ENCODE results near the gene TFF3. TPM values are rescaled to one million over a fixed set of nuclear protein-coding genes. Genes with fewer than 3 reads are reported as not detected.

Gene TFF3, protein sequence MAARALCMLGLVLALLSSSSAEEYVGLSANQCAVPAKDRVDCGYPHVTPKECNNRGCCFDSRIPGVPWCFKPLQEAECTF
- total RNA-seq = not detected

GRCh38 chr21:42315296-42315891, at the start of gene TFF3:
TFF3 (minus strand) TSS chr21:42315409; CDS start chr21:42315374, 35 bp downstream.
- H3K4me1 Mint-ChIP-seq = peaks cover 20% of the 10 kb centered on the region
- no peak within 1 kb of the TSS for H3K4me3 Mint-ChIP-seq
- no peak within 1 kb of the TSS for H3K27ac Mint-ChIP-seq
- no peaks in the 10 kb centered on the region for H3K27me3 Mint-ChIP-seq
- no peaks in the 10 kb centered on the region for H3K36me3 Mint-ChIP-seq
- ATAC-seq (no peak), DNase-seq (peak; percentile 32)
- CTCF ChIA-PET = no interaction called here
- H3K9me3 Mint-ChIP-seq (ENCODE audit: low read depth) = no peaks in the 10 kb centered on the region

DNA sequence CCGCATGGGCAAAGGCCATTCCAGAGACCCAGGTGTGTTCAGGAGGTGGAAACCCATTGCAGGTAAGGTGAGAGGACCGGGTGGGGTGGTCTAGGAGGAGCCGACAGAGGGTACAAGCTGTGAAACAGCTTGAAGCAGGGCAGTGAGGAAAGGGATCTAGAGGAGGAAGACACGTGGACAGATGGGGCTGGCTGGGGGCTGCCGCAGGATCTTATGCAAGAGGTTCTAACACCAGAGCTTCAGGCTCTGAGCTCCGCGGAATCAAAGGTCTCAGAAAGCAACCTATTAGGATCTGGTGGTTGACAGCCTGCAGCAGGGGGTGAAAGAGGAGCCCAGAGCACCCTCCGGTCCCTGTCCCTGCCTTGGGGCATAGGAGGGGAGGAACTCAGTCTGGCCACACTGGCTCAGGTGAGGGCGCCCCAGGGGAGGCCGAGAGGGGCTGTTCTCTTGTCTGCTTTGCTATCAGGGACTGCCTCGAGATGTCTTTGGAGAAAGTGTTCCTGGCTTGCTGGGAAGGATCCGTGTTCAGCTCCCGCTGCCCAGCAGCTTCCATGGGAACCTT, 49.2 kb upstream of the TFF3 start:
- Mint-ChIP-seq H3K27ac (no peak overlapping the region), H3K9me3 (ENCODE audit: low read depth) (no peaks in the 10 kb centered on the region), H3K4me1 (peaks cover 11% of the 10 kb centered on the region), H3K36me3 (peaks cover 1% of the 10 kb centered on the region), H3K27me3 (peaks cover 14% of the 10 kb centered on the region), H3K4me3 (no peak overlapping the region)
- ATAC-seq = no peak
- CTCF ChIA-PET = interaction anchor here (1.5 to 2.4 kb wide), 2 partner anchors 27 to 54 kb away, joined by 3 to 6 read pairs; no protein-coding TSS in a partner anchor
- DNase-seq = no peak

GRCh38 chr21:42363312-42363711, 48.1 kb upstream of the TFF3 start:
- H3K4me1 Mint-ChIP-seq = peaks cover 9% of the 10 kb centered on the region
- CTCF ChIA-PET = interaction anchor here (0.7 to 2.4 kb wide), 2 partner anchors 53 to 532 kb away, joined by 3 to 6 read pairs; no protein-coding TSS in a partner anchor
- peaks cover 1% of the 10 kb centered on the region for H3K36me3 Mint-ChIP-seq
- H3K4me3 Mint-ChIP-seq = no peak overlapping the region
- H3K27me3 Mint-ChIP-seq = peaks cover 14% of the 10 kb centered on the region
- H3K27ac Mint-ChIP-seq = no peak overlapping the region
- DNase-seq (no peak), ATAC-seq (no peak)
- no peaks in the 10 kb centered on the region for H3K9me3 Mint-ChIP-seq (ENCODE audit: low read depth)

DNA sequence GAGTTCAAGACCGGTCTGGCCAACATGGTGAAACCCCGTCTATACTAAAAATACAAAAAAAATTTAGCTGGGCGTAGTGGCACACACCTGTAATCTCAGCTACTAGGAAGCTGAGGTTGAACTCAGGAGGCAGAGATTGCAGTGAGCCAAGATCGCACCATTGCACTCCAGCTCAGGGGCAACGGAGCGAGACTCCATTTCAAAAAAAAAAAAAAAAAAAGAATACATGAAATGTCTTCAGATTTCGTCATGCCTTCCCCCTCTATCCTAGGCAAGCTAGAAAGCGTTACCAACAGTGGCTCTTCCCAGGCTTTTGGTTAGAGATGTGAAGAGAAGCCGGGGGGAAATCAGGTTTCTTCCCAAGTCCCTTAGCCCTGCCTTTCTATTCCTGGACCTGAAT, 47.5 kb upstream of the TFF3 start:
- ATAC-seq = no peak

GRCh38 chr21:42362198-42362597, 47.0 kb upstream of the TFF3 start:
- Mint-ChIP-seq H3K4me3 (no peak overlapping the region), H3K27me3 (peaks cover 14% of the 10 kb centered on the region), H3K27ac (no peak overlapping the region), H3K9me3 (ENCODE audit: low read depth) (peaks cover 2% of the 10 kb centered on the region), H3K4me1 (peaks cover 4% of the 10 kb centered on the region), H3K36me3 (peaks cover 1% of the 10 kb centered on the region)
- ATAC-seq = no peak
- DNase-seq = no peak
- CTCF ChIA-PET = interaction anchor here (2.4 kb wide), 1 partner anchor 52 kb away, joined by 6 read pairs; no protein-coding TSS in a partner anchor

More for the DNA sequence above, 47.5 kb upstream of the TFF3 start:
- Mint-ChIP-seq H3K4me3 (no peak overlapping the region), H3K27me3 (peaks cover 14% of the 10 kb centered on the region), H3K36me3 (peaks cover 1% of the 10 kb centered on the region), H3K4me1 (peaks cover 4% of the 10 kb centered on the region), H3K27ac (no peak overlapping the region), H3K9me3 (ENCODE audit: low read depth) (no peaks in the 10 kb centered on the region)
- no peak for DNase-seq
- CTCF ChIA-PET = interaction anchor here (2.4 kb wide), 1 partner anchor 53 kb away, joined by 6 read pairs; no protein-coding TSS in a partner anchor

DNA sequence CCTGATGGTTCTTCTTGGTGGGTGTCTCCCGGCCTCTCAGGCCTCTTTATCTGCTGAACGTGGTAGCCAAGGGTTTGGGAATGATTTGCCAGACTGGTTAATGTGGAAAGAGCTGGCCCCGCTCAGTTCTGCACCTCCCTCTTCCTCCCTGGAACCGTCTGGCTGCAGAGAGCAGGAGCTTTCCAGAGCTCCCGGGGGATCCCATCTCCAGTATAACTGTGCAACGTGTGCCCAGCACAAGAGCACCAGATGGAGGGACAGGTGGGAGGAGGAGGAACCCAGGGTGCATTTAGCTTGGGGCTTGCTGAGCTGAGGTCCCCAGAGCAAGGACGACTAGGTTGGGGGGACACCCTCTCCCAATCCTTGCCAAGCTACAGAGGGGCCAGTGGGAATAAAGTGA, 46.1 kb upstream of the TFF3 start:
- Mint-ChIP-seq H3K36me3 (peaks cover 1% of the 10 kb centered on the region), H3K4me3 (no peak overlapping the region), H3K4me1 (peaks cover 4% of the 10 kb centered on the region), H3K27me3 (peaks cover 14% of the 10 kb centered on the region), H3K27ac (no peak overlapping the region), H3K9me3 (ENCODE audit: low read depth) (peaks cover 2% of the 10 kb centered on the region)
- CTCF ChIA-PET = interaction anchor here (1.1 to 1.6 kb wide), 5 partner anchors 20 to 89 kb away, joined by 3 to 8 read pairs (median 4); no protein-coding TSS in a partner anchor
- ATAC-seq (no peak), DNase-seq (no peak)

- Mint-ChIP-seq H3K4me1 (peaks cover 4% of the 10 kb centered on the region), H3K27me3 (peaks cover 16% of the 10 kb centered on the region), H3K27ac (no peak overlapping the region), H3K36me3 (peaks cover 1% of the 10 kb centered on the region), H3K4me3 (no peak overlapping the region), H3K9me3 (ENCODE audit: low read depth) (peaks cover 2% of the 10 kb centered on the region)
- CTCF ChIA-PET = interaction anchor here (1.1 to 1.6 kb wide), 5 partner anchors 21 to 90 kb away, joined by 3 to 8 read pairs (median 4); no protein-coding TSS in a partner anchor
- ATAC-seq = no peak
- no peak for DNase-seq
Observed at GRCh38 chr21:42360317-42360716, 45.1 kb upstream of the TFF3 start.

- Mint-ChIP-seq H3K27ac (no peak overlapping the region), H3K36me3 (peaks cover 1% of the 10 kb centered on the region), H3K9me3 (ENCODE audit: low read depth) (peaks cover 7% of the 10 kb centered on the region), H3K4me3 (no peak overlapping the region), H3K27me3 (peaks cover 12% of the 10 kb centered on the region), H3K4me1 (peaks cover 4% of the 10 kb centered on the region)
- no peak for DNase-seq
- no peak for ATAC-seq
- CTCF ChIA-PET = interaction anchor here (0.8 kb wide), 1 partner anchor 90 kb away, joined by 3 read pairs; no protein-coding TSS in a partner anchor
Observed at GRCh38 chr21:42358937-42359336, 43.7 kb upstream of the TFF3 start.

GRCh38 chr21:42358261-42358660, 43.1 kb upstream of the TFF3 start:
- no peak overlapping the region for H3K27ac Mint-ChIP-seq
- H3K4me1 Mint-ChIP-seq = peaks cover 4% of the 10 kb centered on the region
- CTCF ChIA-PET = interaction anchor here (0.8 kb wide), 1 partner anchor 91 kb away, joined by 3 read pairs; no protein-coding TSS in a partner anchor
- peaks cover 11% of the 10 kb centered on the region for H3K27me3 Mint-ChIP-seq
- no peak overlapping the region for H3K4me3 Mint-ChIP-seq
- H3K36me3 Mint-ChIP-seq = peaks cover 1% of the 10 kb centered on the region
- peaks cover 7% of the 10 kb centered on the region for H3K9me3 Mint-ChIP-seq (ENCODE audit: low read depth)
- no peak for DNase-seq
- ATAC-seq = no peak

- no peak for ATAC-seq
- Mint-ChIP-seq H3K9me3 (ENCODE audit: low read depth) (peaks cover 7% of the 10 kb centered on the region), H3K27me3 (peaks cover 6% of the 10 kb centered on the region), H3K36me3 (peaks cover 1% of the 10 kb centered on the region), H3K4me3 (no peak overlapping the region), H3K4me1 (no peaks in the 10 kb centered on the region), H3K27ac (no peak overlapping the region)
- no peak for DNase-seq
- CTCF ChIA-PET = no interaction called here
Observed at GRCh38 chr21:42357307-42357706, 42.1 kb upstream of the TFF3 start.

DNA sequence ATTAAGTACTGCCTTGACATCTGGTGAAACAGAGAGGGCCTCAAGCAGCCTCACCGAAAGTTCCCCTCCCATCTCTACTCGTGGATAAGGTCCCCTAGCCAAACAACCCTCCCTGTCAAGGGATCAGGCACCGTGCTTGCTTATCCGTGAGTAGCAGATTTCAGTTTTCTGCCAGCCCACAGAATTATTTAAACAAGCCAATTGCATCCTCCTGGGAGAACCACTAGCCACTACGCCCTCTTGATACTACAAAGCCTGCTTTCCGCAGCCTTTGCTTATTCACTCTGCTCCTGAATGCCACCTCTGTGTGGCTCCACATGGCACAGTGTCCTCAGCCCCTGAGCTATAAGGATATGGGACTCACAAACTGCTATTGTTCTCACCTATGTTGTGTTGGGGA, 41.4 kb upstream of the TFF3 start:
- CTCF ChIA-PET = no interaction called here
- peaks cover 1% of the 10 kb centered on the region for H3K36me3 Mint-ChIP-seq
- H3K4me1 Mint-ChIP-seq = no peaks in the 10 kb centered on the region
- peaks cover 3% of the 10 kb centered on the region for H3K27me3 Mint-ChIP-seq
- no peak overlapping the region for H3K4me3 Mint-ChIP-seq
- H3K9me3 Mint-ChIP-seq (ENCODE audit: low read depth) = peaks cover 7% of the 10 kb centered on the region
- ATAC-seq (no peak), DNase-seq (no peak)
- no peak overlapping the region for H3K27ac Mint-ChIP-seq

GRCh38 chr21:42356046-42356445, 40.8 kb upstream of the TFF3 start:
- no peaks in the 10 kb centered on the region for H3K4me1 Mint-ChIP-seq
- no peak overlapping the region for H3K4me3 Mint-ChIP-seq
- H3K27ac Mint-ChIP-seq = no peak overlapping the region
- CTCF ChIA-PET = no interaction called here
- H3K36me3 Mint-ChIP-seq = peaks cover 1% of the 10 kb centered on the region
- no peak for DNase-seq
- H3K27me3 Mint-ChIP-seq = peaks cover 3% of the 10 kb centered on the region
- H3K9me3 Mint-ChIP-seq (ENCODE audit: low read depth) = peaks cover 7% of the 10 kb centered on the region
- no peak for ATAC-seq

DNA sequence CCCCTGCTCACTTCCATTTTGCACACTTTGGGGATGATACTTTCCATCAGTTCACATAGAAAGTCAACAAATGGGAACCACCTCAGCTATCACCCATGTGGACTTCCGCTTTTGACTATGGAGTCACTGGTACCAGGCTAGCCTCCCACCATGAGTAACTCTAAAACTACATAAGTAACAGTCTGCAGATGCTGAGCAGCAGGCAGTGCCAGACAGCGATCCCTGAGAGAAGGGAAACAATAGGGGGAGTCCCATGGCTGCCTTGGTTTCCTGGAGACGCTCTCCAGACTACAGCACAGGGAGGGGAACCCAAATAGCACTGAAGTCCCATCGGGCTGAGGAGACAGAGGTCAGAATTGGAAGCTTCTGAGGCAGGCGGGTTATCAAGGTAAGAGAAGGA, 38.4 kb upstream of the TFF3 start:
- Mint-ChIP-seq H3K27me3 (peaks cover 3% of the 10 kb centered on the region), H3K9me3 (ENCODE audit: low read depth) (peaks cover 7% of the 10 kb centered on the region), H3K4me1 (no peaks in the 10 kb centered on the region), H3K36me3 (no peaks in the 10 kb centered on the region), H3K27ac (no peak overlapping the region), H3K4me3 (no peak overlapping the region)
- CTCF ChIA-PET = no interaction called here
- DNase-seq (no peak), ATAC-seq (no peak)
